ENCODE data around the gene PDIA6.

The PDIA6 gene

GRCh38 chr2:10860814-10861325 is 48.3 kb upstream of the PDIA6 start:
- no peak for TF ChIP-seq CTCF (IDR thresholded peaks at IDR 0.05; ENCODE audit: insufficient read depth, low read length, poor library complexity, severe bottlenecking)
- TF ChIP-seq EZH2phosphoT487 (conservative IDR thresholded peaks at IDR 0.05; ENCODE audit: low read length), result no peak
- no peak overlapping the region for H3K9ac ChIP-seq (ENCODE audit: low read length)
- no peaks in the 10 kb centered on the region for H3F3A ChIP-seq (ENCODE audit: insufficient read depth)
- H3K79me2 ChIP-seq (ENCODE audit: insufficient read depth, low read length), result no peaks in the 10 kb centered on the region
- no peaks in the 10 kb centered on the region for H3K9me3 ChIP-seq (ENCODE audit: insufficient read depth, low read length)
- no peaks in the 10 kb centered on the region for H4K20me1 ChIP-seq (ENCODE audit: low read depth, low read length)
- no peak overlapping the region for H3K27ac ChIP-seq (ENCODE audit: low read depth, low read length)
- H3K36me3 ChIP-seq (ENCODE audit: low read length), result no peaks in the 10 kb centered on the region
- H3K27me3 ChIP-seq (ENCODE audit: low read length), result no peaks in the 10 kb centered on the region
- no peak overlapping the region for H3K4me3 ChIP-seq (ENCODE audit: insufficient read depth, low read length, poor library complexity, severe bottlenecking)
- H3K4me2 ChIP-seq (ENCODE audit: low read depth, low read length, poor library complexity, severe bottlenecking), result no peak overlapping the region
- no peak overlapping the region for H2AFZ ChIP-seq (ENCODE audit: low read depth, low read length, severe bottlenecking)
- no peaks in the 10 kb centered on the region for H3K9me2 ChIP-seq (replicated peaks; ENCODE audit: insufficient read depth, low read length)

- Histone ChIP-seq H3K36me3 (ENCODE audit: low read length) (no peaks in the 10 kb centered on the region), H3K9ac (ENCODE audit: low read length) (no peak overlapping the region), H3K27me3 (ENCODE audit: low read length) (no peaks in the 10 kb centered on the region), H2AFZ (ENCODE audit: low read depth, low read length, severe bottlenecking) (no peak overlapping the region), H3K4me3 (ENCODE audit: insufficient read depth, low read length, poor library complexity, severe bottlenecking) (no peak overlapping the region), H3K4me2 (ENCODE audit: low read depth, low read length, poor library complexity, severe bottlenecking) (no peak overlapping the region), H3K9me3 (ENCODE audit: insufficient read depth, low read length) (no peaks in the 10 kb centered on the region), H3K9me2 (replicated peaks; ENCODE audit: insufficient read depth, low read length) (no peaks in the 10 kb centered on the region), H3F3A (ENCODE audit: insufficient read depth) (no peaks in the 10 kb centered on the region), H4K20me1 (ENCODE audit: low read depth, low read length) (no peaks in the 10 kb centered on the region), H3K27ac (ENCODE audit: low read depth, low read length) (no peak overlapping the region), H3K79me2 (ENCODE audit: insufficient read depth, low read length) (no peaks in the 10 kb centered on the region)
- TF ChIP-seq EZH2phosphoT487 (conservative IDR thresholded peaks at IDR 0.05; ENCODE audit: low read length) (no peak), CTCF (IDR thresholded peaks at IDR 0.05; ENCODE audit: insufficient read depth, low read length, poor library complexity, severe bottlenecking) (no peak)
Observed at GRCh38 chr2:10860081-10860813, 47.7 kb upstream of the PDIA6 start.

GRCh38 chr2:10859278-10859677 is 46.7 kb upstream of the PDIA6 start:
- Histone ChIP-seq H3K79me2 (ENCODE audit: insufficient read depth, low read length) (no peaks in the 10 kb centered on the region), H3F3A (ENCODE audit: insufficient read depth) (no peaks in the 10 kb centered on the region), H3K4me2 (ENCODE audit: low read depth, low read length, poor library complexity, severe bottlenecking) (no peak overlapping the region), H3K4me3 (ENCODE audit: insufficient read depth, low read length, poor library complexity, severe bottlenecking) (no peak overlapping the region), H2AFZ (ENCODE audit: low read depth, low read length, severe bottlenecking) (no peak overlapping the region), H3K27me3 (ENCODE audit: low read length) (no peaks in the 10 kb centered on the region), H3K9me3 (ENCODE audit: insufficient read depth, low read length) (no peaks in the 10 kb centered on the region), H4K20me1 (ENCODE audit: low read depth, low read length) (no peaks in the 10 kb centered on the region), H3K36me3 (ENCODE audit: low read length) (no peaks in the 10 kb centered on the region), H3K27ac (ENCODE audit: low read depth, low read length) (no peak overlapping the region), H3K9me2 (replicated peaks; ENCODE audit: insufficient read depth, low read length) (no peaks in the 10 kb centered on the region), H3K9ac (ENCODE audit: low read length) (no peak overlapping the region)
- TF ChIP-seq CTCF (IDR thresholded peaks at IDR 0.05; ENCODE audit: insufficient read depth, low read length, poor library complexity, severe bottlenecking) (no peak), EZH2phosphoT487 (conservative IDR thresholded peaks at IDR 0.05; ENCODE audit: low read length) (no peak)
